ENCODE results near the gene TMEM132A. TPM values are rescaled to one million over a fixed set of nuclear protein-coding genes. Genes with fewer than 3 reads are reported as not detected.

Gene TMEM132A
- total RNA-seq, 1 experiment from 2014 or later, result 114 TPM

GRCh38 chr11:60923800-60924109 lies 505 bp upstream of the TMEM132A start:
- DNase-seq (ENCODE audit: low spot score) (no peak), ATAC-seq (peak; percentile 56)
- peaks cover 16% of the 10 kb centered on the region for H3K36me3 Mint-ChIP-seq
- POLR2A ChIA-PET, result interaction anchor here (0.9 to 1.2 kb wide), 3 partner anchors 8 to 16 kb away, joined by 3 to 11 read pairs (median 8); partner anchors contain the start of gene TMEM109
- TF ChIP-seq FOXP1 (CRISPR knock-in tag; IDR thresholded peaks at IDR 0.05; ENCODE audit: borderline replicate concordance) (0 out of 2 replicates have a peak, but pooled peaks have one; percentile 11), E2F1 (CRISPR knock-in tag; IDR thresholded peaks at IDR 0.05) (no peak), FOXJ3 (CRISPR knock-in tag; IDR thresholded peaks at IDR 0.05; ENCODE audit: borderline replicate concordance) (no peak)
- H3K9me3 Mint-ChIP-seq, result no peaks in the 10 kb centered on the region
- peaks cover 20% of the 10 kb centered on the region for H3K4me1 Mint-ChIP-seq
- CTCF ChIA-PET, result interaction anchor here (0.6 to 1.8 kb wide), 8 partner anchors 9 to 891 kb away, joined by 3 to 7 read pairs (median 3); partner anchors contain the start of genes SLC15A3 and TMEM109
- no peaks in the 10 kb centered on the region; the same call in 1 of the 2 replicates for H3K27me3 Mint-ChIP-seq (ENCODE audit: low read depth)
- H3K4me3 Mint-ChIP-seq, result peak overlapping the region; percentile 65
- H3K27ac Mint-ChIP-seq, result no peak overlapping the region

- ChIA-PET CTCF (interaction anchor here (0.7 kb wide), 1 partner anchor 125 kb away, joined by 3 read pairs; no protein-coding TSS in a partner anchor), POLR2A (no interaction called here)
- no peaks in the 10 kb centered on the region for H3K9me3 Mint-ChIP-seq
- peak; percentile 6 for ATAC-seq
- peak overlapping the region; percentile 88 for H3K4me3 Mint-ChIP-seq
- TF ChIP-seq ATF6 (CRISPR knock-in tag; IDR thresholded peaks at IDR 0.05), result no peak
- 0 out of 2 replicates have a peak, but pooled peaks have one; percentile 44 for TF ChIP-seq ZBTB43 (CRISPR knock-in tag; IDR thresholded peaks at IDR 0.05)
- TF ChIP-seq ZNF121 (CRISPR knock-in tag; IDR thresholded peaks at IDR 0.05), result peak; percentile 81
- peaks cover 21% of the 10 kb centered on the region for H3K36me3 Mint-ChIP-seq
- no peak for DNase-seq (ENCODE audit: low spot score)
- H3K4me1 Mint-ChIP-seq, result peaks cover 20% of the 10 kb centered on the region
- H3K27ac Mint-ChIP-seq, result no peak overlapping the region
- no peaks in the 10 kb centered on the region; the same call in 1 of the 2 replicates for H3K27me3 Mint-ChIP-seq (ENCODE audit: low read depth)
Observed at GRCh38 chr11:60924906-60925853, 920 bp downstream of the TMEM132A start.

- Mint-ChIP-seq H3K36me3 (peaks cover 19% of the 10 kb centered on the region), H3K9me3 (no peaks in the 10 kb centered on the region), H3K27me3 (ENCODE audit: low read depth) (no peaks in the 10 kb centered on the region; the same call in 1 of the 2 replicates), H3K4me3 (peak overlapping the region; percentile 88), H3K27ac (no peak overlapping the region), H3K4me1 (peaks cover 20% of the 10 kb centered on the region)
- DNase-seq (ENCODE audit: low spot score) (no peak), ATAC-seq (no peak)
- ChIA-PET CTCF (interaction anchor here (2.0 kb wide), 1 partner anchor 10 kb away, joined by 4 read pairs; no protein-coding TSS in a partner anchor), POLR2A (no interaction called here)
- TF ChIP-seq TCF7 (CRISPR knock-in tag; IDR thresholded peaks at IDR 0.05; ENCODE audit: low read depth) (no peak), NFATC4 (CRISPR knock-in tag; IDR thresholded peaks at IDR 0.05) (no peak), HMGXB4 (CRISPR knock-in tag; IDR thresholded peaks at IDR 0.05) (no peak), ZNF396 (CRISPR knock-in tag; IDR thresholded peaks at IDR 0.05; ENCODE audit: borderline replicate concordance) (no peak), ZNF263 (CRISPR knock-in tag; IDR thresholded peaks at IDR 0.05; ENCODE audit: low read depth) (no peak), ETV6 (CRISPR knock-in tag; IDR thresholded peaks at IDR 0.05) (no peak), E2F5 (CRISPR knock-in tag; IDR thresholded peaks at IDR 0.05) (no peak), MAX (CRISPR knock-in tag; IDR thresholded peaks at IDR 0.05) (no peak)
Observed at GRCh38 chr11:60925868-60926267, 1.6 kb downstream of the TMEM132A start.
